Measurements from ENCODE around the gene ROCK2. TPM values are rescaled to one million over a fixed set of nuclear protein-coding genes. Genes with fewer than 3 reads are reported as not detected.

The ROCK2 gene
- total and polyA plus RNA-seq, 9 of the 15 experiments (the other 6 are each of a cell fraction or from before 2014, with no cell fraction given): 4.9 to 30.6 (median 14.3) TPM

- Histone ChIP-seq H2AFZ (ENCODE audit: low read depth, low read length) (no peak overlapping the region), H3K9me3 (replicated peaks; ENCODE audit: control insufficient read depth, insufficient read depth, low read depth, low read length) (no peaks in the 10 kb centered on the region), H3K27ac (ENCODE audit: extremely low read depth, low read depth, low read length) (no peak overlapping the region), H3K4me1 (replicated peaks in 1 of 2; ENCODE audit: control insufficient read depth in 2 of 2, insufficient read depth in 2 of 2, low read length in 2 of 2) (no peaks in the 10 kb centered on the region), H3K4me2 (ENCODE audit: insufficient read depth, low read length) (no peak overlapping the region), H3K27me3 (ENCODE audit: control insufficient read depth in 2 of 2, insufficient read depth in 2 of 2, low read length in 2 of 2) (no peaks in the 10 kb centered on the region), H3K9me1 (ENCODE audit: control insufficient read depth, insufficient read depth, low read length) (no peaks in the 10 kb centered on the region), H3K4me3 (no peak overlapping the region), H3K9ac (ENCODE audit: insufficient read depth in 1 of 2, low read depth in 2 of 2, low read length in 2 of 2) (no peak overlapping the region), H3K79me2 (ENCODE audit: control insufficient read depth, insufficient read depth, low read length) (no peaks in the 10 kb centered on the region), H4K20me1 (replicated peaks; ENCODE audit: control insufficient read depth, insufficient read depth, low read length) (no peaks in the 10 kb centered on the region), H3K36me3 (ENCODE audit: control insufficient read depth, insufficient read depth, low read length) (peaks cover 36% of the 10 kb centered on the region)
- FAIRE-seq: no peak
- in situ Hi-C loops (cut with MboI): no loop called here
- intact Hi-C loops (cut with micrococcal nuclease): loop anchor here (10.0 kb wide), 1 partner anchor 364 kb away; no protein-coding TSS in a partner anchor
- POLR2A ChIA-PET: no interaction called here
- 90% methylated on average over 2 of the region's 2 CpGs for WGBS (ENCODE audit: insufficient coverage, low coverage, missing lambda C conversion rate)
- no peak for ATAC-seq
- CTCF ChIA-PET (ENCODE audit: low intra/inter-chr PET ratio): no interaction called here
- BruUV-seq (replicated peaks): no TSS peak
- no peak for DNase-seq (ENCODE audit: extremely low read depth in 1 of 4, low spot score in 3 of 4)
- no peak for TF ChIP-seq SIN3B (IDR thresholded peaks at IDR 0.05; ENCODE audit: low read depth)
- TF ChIP-seq SIN3A (IDR thresholded peaks at IDR 0.05; ENCODE audit: borderline replicate concordance in 2 of 2, control insufficient read depth in 1 of 2, low read depth in 2 of 2, low read length in 2 of 2): no peak
- TF ChIP-seq ATF2 (CRISPR knock-in tag; IDR thresholded peaks at IDR 0.05): no peak
- no peak for TF ChIP-seq E4F1 (CRISPR knock-in tag; IDR thresholded peaks at IDR 0.05; ENCODE audit: borderline replicate concordance)
- TF ChIP-seq ZBTB34 (CRISPR knock-in tag; IDR thresholded peaks at IDR 0.05): no peak
- no peak for TF ChIP-seq CCNT2 (IDR thresholded peaks at IDR 0.05; ENCODE audit: borderline replicate concordance, extremely low read depth, insufficient read length, low read depth, low read length)
- no peak for TF ChIP-seq RBFOX2 (IDR thresholded peaks at IDR 0.05; ENCODE audit: low read depth, low read length)
- no peak for TF ChIP-seq ZNF583 (CRISPR knock-in tag; IDR thresholded peaks at IDR 0.05)
- no peak for TF ChIP-seq ZBTB11 (CRISPR knock-in tag; IDR thresholded peaks at IDR 0.05)
- no peak for TF ChIP-seq HLTF (IDR thresholded peaks at IDR 0.05)
- TF ChIP-seq CHD2 (IDR thresholded peaks at IDR 0.05; ENCODE audit: low read depth, low read length): no peak
Measured at GRCh38 chr2:11220445-11220844, 124.0 kb downstream of the ROCK2 start.
